CD4-positive, alpha-beta T cell treated with Interleukin-4 for 4 hours (primary cell): Measurements from ENCODE around the gene CCDC172.
"Not testable (repeated sequence)": the region's sequence is repeated elsewhere in the genome, so short reads cannot be mapped to it uniquely, and the experiment has no call there.

Experiments used
- DNase-seq: peaks from one replicate; pipeline ENCODE4 v3.0.0-alpha.2; 2020

Gene CCDC172

DNA sequence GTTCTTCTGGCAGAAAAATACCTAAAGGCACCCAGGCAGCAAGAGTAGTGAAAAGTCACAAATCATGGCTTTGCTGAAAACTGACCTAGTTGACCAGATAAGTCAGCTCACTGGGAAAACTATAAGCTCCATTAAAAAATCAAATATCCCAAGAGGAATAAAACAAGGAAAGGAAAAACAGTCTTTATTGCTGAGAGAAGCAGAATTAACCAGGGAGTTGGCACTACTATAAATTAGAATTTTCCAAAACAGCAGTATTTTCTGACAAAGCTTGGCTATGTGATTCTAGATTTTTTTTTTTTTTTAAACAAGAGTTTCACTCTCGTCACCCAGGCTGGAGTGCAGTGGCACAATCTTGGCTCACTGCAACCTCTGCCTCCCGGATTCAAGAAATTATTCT lies 12.6 kb downstream of the CCDC172 start:
- DNase-seq: no peak

DNA sequence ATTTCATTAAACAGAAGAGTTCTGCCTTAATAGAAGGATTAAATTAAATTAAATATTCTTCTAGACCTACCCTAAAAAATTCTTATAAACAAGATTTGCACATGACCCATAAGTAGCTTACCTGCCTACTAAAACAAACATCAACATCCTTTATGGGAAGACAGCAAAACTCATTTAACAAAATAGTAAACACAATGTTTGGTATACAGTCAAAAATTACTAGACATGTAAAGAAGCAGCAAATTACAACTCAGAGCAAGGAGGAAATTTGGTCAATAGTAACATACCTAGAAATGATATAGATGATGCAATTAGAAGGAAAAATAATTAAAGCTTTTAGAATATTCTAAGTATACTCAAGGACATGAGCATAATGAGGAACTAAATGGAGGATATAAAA lies 27.9 kb downstream of the CCDC172 start:
- no peak for DNase-seq

DNA sequence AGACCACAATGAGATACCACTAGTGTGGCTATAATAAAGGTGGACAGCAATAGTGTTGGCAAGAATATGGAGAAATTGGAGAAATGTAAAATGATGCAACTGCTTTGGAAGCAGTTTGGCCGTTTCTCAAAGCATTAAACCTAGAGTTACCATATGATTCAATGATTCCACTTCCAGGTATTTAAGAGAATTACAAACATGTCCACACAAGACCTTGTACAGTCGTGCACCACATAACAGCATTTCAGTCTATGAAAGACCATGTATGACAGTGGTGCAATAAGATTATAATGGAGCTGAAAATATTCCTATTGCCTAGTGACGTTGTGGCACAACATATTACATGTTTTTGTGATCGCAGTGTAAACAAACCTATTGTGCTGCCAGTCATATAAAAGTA lies 29.6 kb downstream of the CCDC172 start:
- no peak for DNase-seq

- DNase-seq: no peak
Observed at GRCh38 chr10:116355341-116355740, 31.1 kb downstream of the CCDC172 start.

GRCh38 chr10:116356833-116357232 lies 32.6 kb downstream of the CCDC172 start:
- DNase-seq: no peak

- DNase-seq: no peak
Observed at GRCh38 chr10:116364868-116365267, 40.6 kb downstream of the CCDC172 start.

GRCh38 chr10:116371737-116372136 lies 47.5 kb downstream of the CCDC172 start:
- no peak for DNase-seq

DNA sequence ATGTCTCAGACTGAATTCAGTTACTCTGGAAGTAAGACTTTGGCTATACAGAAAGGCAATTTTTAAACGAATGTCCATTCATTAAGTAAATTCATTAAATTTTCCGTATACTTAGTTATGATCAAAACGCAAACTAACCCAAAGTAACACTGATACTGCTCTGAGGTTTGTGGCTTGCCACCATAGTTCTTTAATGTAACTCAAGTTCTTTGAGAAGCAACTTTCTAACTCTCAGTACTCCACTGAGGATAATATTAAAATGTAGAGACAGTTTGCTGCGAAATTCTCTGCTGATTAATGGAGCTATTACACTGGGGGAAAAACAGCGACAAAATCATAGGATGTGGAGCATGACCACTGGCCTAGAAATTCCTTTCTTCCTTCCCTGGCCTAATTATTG lies 58.0 kb downstream of the CCDC172 start:
- DNase-seq: no peak

- no peak for DNase-seq
Observed at GRCh38 chr10:116385311-116385710, 61.1 kb downstream of the CCDC172 start.

- DNase-seq: peak; percentile 27
Observed at GRCh38 chr10:116385994-116386809, 62.0 kb downstream of the CCDC172 start.

DNA sequence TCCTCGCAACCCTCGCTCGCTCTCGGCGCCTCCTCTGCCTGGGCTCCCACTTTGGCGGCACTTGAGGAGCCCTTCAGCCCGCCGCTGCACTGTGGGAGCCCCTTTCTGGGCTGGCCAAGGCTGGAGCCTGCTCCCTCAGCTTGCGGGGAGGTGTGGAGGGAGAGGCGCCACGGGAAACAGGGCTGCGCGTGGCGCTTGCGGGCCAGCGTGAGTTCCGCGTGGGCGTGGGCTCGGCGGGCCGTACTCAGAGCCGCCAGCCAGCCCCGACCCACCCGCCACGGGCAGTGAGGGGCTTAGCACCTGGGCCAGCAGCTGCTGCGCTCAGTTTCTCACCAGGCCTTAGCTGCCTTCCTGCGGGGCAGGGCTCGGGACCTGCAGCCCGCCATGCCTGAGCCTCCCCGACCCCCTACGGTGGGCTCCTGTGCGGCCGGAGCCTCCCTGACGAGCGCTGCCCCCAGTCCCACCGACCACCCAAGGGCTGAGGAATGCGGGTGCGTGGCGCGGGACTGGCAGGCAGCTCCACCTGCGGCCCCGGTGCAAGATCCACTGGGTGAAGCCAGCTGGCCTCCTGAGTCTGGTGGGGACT lies 69.1 kb downstream of the CCDC172 start:
- DNase-seq: not testable (repeated sequence)

- DNase-seq: no peak
Observed at GRCh38 chr10:116395223-116395985, 71.2 kb downstream of the CCDC172 start.

- DNase-seq: no peak
Observed at GRCh38 chr10:116398224-116398623, 74.0 kb downstream of the CCDC172 start.

DNA sequence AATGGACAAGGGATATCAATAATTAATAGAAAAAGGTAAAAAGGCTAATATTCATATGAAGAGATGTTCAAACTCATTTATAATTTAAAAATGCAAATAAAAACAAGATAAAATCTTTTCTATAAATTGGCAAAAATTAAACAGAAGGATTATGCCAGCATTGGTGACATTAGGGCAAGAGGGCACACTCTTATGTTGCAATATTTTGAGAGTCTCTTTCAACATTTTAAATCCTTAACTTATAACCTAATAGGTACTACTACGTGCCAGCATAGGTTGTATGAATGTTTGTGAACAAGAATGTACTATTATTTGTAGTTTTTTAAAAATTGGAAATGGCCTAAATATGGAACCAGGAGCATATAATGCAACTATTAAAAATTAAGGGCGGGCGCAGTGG lies 78.6 kb downstream of the CCDC172 start:
- DNase-seq: no peak

GRCh38 chr10:116403740-116404250 lies 79.5 kb downstream of the CCDC172 start:
- no peak for DNase-seq

GRCh38 chr10:116408719-116409118 lies 84.5 kb downstream of the CCDC172 start:
- DNase-seq: no peak

DNA sequence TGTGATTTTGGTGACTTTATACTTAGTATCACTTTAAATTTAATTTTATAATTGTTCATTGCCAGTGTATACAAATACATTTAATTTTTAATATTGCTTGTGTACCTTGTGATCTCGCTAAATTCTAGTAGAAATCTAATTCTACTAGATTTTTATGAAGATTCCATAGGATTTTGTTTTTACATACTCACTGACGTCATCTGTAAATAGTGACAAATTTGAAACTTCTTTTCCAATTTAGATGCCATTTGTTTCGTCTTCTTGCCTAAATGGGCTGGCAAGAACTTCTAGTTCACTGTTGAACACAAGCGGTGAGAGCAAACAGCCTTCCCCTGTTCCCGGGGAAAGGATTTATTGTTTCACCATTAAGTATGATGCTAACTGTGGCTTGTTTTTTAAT lies 86.1 kb downstream of the CCDC172 start:
- DNase-seq: no peak

DNA sequence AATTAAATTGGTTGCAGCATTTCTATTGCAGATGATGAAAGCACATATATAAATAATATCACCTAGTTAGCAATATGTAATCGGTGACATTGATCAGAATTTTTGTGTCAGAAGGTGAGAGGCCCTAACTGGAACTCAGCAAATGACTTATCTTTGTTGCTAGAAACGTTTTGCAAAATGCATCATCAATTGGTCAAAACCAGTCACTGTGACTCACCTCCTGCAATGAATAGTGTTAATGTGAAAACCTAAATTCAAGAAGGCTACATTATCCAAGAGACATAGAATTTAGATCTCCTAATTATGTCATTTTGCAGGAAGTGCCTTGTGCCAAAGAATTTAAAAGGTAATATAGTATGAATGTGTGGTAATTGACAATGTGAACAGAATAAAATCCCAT lies 93.6 kb downstream of the CCDC172 start:
- no peak for DNase-seq

DNA sequence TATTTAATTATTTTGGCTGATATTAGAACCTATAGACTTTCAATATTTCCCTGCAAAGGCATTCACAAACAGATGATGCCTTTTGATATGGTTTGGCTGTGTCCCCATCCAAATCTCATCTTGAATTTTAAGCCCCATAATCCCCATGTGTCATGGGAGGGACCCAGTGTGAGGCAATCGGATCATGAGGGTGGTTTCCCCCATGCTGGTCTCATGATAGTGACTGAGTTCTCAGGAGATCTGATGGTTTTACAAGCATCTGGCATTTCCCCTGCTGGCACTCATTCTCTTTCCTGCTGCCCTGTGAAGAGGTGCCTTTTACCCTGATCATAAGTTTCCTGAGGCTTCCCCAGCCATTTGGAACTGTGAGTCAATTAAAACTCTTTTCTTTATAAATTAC lies 94.1 kb downstream of the CCDC172 start:
- no peak for DNase-seq

DNA sequence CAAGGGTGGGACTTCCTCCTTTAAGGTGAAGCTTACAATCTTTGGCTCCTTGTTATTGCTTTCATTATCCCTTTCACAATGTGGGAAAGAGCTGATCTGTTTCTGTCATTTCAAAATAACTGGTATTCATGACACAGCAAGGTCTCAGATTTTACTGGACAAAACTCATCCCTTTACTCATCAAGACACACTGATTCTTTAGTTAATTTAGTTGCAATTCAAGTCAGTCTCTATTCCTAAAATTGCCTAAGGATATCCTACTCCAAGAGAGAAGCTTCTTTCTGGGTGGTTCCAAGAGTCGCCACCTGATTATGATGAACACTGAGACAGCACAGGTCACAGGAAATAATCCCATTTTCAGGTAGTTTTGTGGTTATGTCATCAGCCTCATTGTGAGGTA lies 97.6 kb downstream of the CCDC172 start:
- DNase-seq: no peak

DNA sequence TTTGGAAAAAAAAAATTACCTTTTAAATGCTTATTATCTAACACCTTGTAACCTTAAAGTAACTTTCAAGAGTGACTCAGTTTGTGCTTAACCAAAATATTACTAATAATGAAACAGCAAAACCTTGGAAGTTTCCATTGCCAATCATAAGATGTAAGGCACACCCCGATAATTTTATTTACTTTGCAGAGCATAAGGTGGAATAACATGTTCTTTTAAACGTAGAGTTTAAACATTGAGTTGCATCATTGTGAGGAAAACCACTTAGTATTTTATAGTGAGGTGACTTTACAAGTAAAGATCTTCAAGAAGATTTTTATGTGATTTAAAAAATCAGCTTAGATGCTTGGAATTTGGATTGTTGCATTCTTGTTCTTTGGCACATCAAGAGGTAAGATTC lies 103.4 kb downstream of the CCDC172 start, which contains the start of gene PNLIPRP3:
PNLIPRP3 (plus strand) TSS at position 177 of the 400 bp plus-strand sequence; CDS start at position 343, 166 bp downstream.
- no peak for DNase-seq

GRCh38 chr10:116429288-116429977 lies 105.2 kb downstream of the CCDC172 start:
- DNase-seq: no peak
